Measurements from ENCODE around the gene FAM89B.

FAM89B gene

GRCh38 chr11:65613091-65613928, 41.0 kb downstream of the FAM89B start:
- DNase-seq, result no peak

- peak; percentile 100 for DNase-seq
Observed at GRCh38 chr11:65615229-65615949, 43.1 kb downstream of the FAM89B start, which contains the start of gene PCNX3. TSS of gene PCNX3 (plus strand) at chr11:65615776. CDS start at chr11:65616312, 536 bp downstream.

- DNase-seq, result no peak
Observed at GRCh38 chr11:65615950-65616574, 43.7 kb downstream of the FAM89B start.

GRCh38 chr11:65616575-65617001, 44.2 kb downstream of the FAM89B start:
- no peak for DNase-seq

- DNase-seq, result no peak
Observed at GRCh38 chr11:65617136-65617850, 45.0 kb downstream of the FAM89B start.

GRCh38 chr11:65617990-65618751, 45.8 kb downstream of the FAM89B start:
- no peak for DNase-seq

GRCh38 chr11:65618763-65619162, 46.4 kb downstream of the FAM89B start:
- no peak for DNase-seq

GRCh38 chr11:65619281-65619928, 47.1 kb downstream of the FAM89B start:
- no peak for DNase-seq

- no peak for DNase-seq
Observed at GRCh38 chr11:65620666-65621065, 48.3 kb downstream of the FAM89B start.

GRCh38 chr11:65621460-65621859, 49.1 kb downstream of the FAM89B start:
- no peak for DNase-seq

- DNase-seq, result no peak
Observed at GRCh38 chr11:65622011-65622410, 49.7 kb downstream of the FAM89B start.

GRCh38 chr11:65623177-65623576, 50.8 kb downstream of the FAM89B start:
- no peak for DNase-seq
